Suprapubic skin (tissue), 4 donors: ENCODE results near the gene ATL2. TPM values are rescaled to one million over a fixed set of nuclear protein-coding genes. Genes with fewer than 3 reads are reported as not detected.
"Not testable (repeated sequence)": the region's sequence is repeated elsewhere in the genome, so short reads cannot be mapped to it uniquely, and the experiment has no call there.

Source experiments
- DNase-seq, 2 donors: peaks; one replicate each; pipeline ENCODE4 v3.0.0-alpha.2; 2019; ENCODE audit warnings: low spot score in 2 of 2
- H3K27ac ChIP-seq: fragments of 200-600 bp; sonication (generic); one replicate; pipeline ENCODE4 v1.5.1; 2019
- H3K27me3 ChIP-seq: fragments of 200-600 bp; sonication (generic); one replicate; pipeline ENCODE4 v1.5.1; 2019
- H3K36me3 ChIP-seq: fragments of 200-600 bp; sonication (generic); one replicate; pipeline ENCODE4 v1.5.1; 2019
- H3K4me1 ChIP-seq: fragments of 200-600 bp; sonication (generic); one replicate; pipeline ENCODE4 v1.5.1; 2019
- H3K4me3 ChIP-seq: fragments of 200-600 bp; sonication (generic); one replicate; pipeline ENCODE4 v1.5.1; 2019; ENCODE audit warnings: mild to moderate bottlenecking
- H3K9me3 ChIP-seq: fragments of 200-600 bp; sonication (generic); one replicate; pipeline ENCODE4 v1.5.1; 2019
- EP300 ChIP-seq: sonication (generic); formaldehyde crosslinking; IDR thresholded peaks from one replicate; pipeline ENCODE4 v1.6.1; 2017; ENCODE audit warnings: antibody characterized with exemption
- POLR2A ChIP-seq, 2 donors: fragments of 450-650 bp; IDR thresholded peaks; one replicate each; pipeline ENCODE4 v1.6.1; 2017; ENCODE audit warnings: antibody characterized with exemption in 2 of 2, mild to moderate bottlenecking in 2 of 2, moderate library complexity in 2 of 2
- POLR2AphosphoS5 ChIP-seq, 3 donors: sonication (generic); formaldehyde crosslinking; IDR thresholded peaks; one replicate each; pipeline ENCODE4 v1.6.1; 2017; ENCODE audit warnings: antibody characterized with exemption in 3 of 3
- WGBS: methylation state at CpG from one replicate; pipeline ENCODE4 v1.1.5; 2018; 5-methylcytosine and 5-hydroxymethylcytosine counted together
- total RNA-seq, 4 donors: library from RNA; depleted of rRNA; stranded (reverse); fragments of >200 nt; gene quantifications; one replicate each; pipeline ENCODE4 v1.1.0, GENCODE V29; 2016
- TF ChIP-seq, protein P1 (sequence below), 2 donors: fragments of 200-600 bp in 1 of 2; fragments of 450-650 bp in 1 of 2; sonication (generic) in 1 of 2; IDR thresholded peaks; one replicate each; pipeline ENCODE4 v1.5.1; 2016 to 2019; ENCODE audit warnings: antibody characterized with exemption in 2 of 2, mild to moderate bottlenecking in 1 of 2, moderate library complexity in 1 of 2

The ATL2 gene
- total RNA-seq, 4 donors from 2014 or later, result 144 to 230 (median 170) TPM

- DNase-seq, result no peak
- Histone ChIP-seq H3K27me3 (no peaks in the 10 kb centered on the region), H3K36me3 (no peaks in the 10 kb centered on the region), H3K27ac (no peak overlapping the region), H3K4me1 (peaks cover 4% of the 10 kb centered on the region), H3K9me3 (no peaks in the 10 kb centered on the region), H3K4me3 (no peak overlapping the region)
- 86% methylated on average over 4 of the region's 4 CpGs for WGBS
- TF ChIP-seq EP300 (no peak), POLR2A (IDR thresholded peaks at IDR 0.05) (no peak), POLR2AphosphoS5 (IDR thresholded peaks at IDR 0.05) (no peak)
- TF ChIP-seq, protein P1, sequence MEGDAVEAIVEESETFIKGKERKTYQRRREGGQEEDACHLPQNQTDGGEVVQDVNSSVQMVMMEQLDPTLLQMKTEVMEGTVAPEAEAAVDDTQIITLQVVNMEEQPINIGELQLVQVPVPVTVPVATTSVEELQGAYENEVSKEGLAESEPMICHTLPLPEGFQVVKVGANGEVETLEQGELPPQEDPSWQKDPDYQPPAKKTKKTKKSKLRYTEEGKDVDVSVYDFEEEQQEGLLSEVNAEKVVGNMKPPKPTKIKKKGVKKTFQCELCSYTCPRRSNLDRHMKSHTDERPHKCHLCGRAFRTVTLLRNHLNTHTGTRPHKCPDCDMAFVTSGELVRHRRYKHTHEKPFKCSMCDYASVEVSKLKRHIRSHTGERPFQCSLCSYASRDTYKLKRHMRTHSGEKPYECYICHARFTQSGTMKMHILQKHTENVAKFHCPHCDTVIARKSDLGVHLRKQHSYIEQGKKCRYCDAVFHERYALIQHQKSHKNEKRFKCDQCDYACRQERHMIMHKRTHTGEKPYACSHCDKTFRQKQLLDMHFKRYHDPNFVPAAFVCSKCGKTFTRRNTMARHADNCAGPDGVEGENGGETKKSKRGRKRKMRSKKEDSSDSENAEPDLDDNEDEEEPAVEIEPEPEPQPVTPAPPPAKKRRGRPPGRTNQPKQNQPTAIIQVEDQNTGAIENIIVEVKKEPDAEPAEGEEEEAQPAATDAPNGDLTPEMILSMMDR (IDR thresholded peaks at IDR 0.05), result no peak
These were observed 10.8 kb upstream of the ATL2 start for GRCh38 chr2:38387887-38388286.

DNA sequence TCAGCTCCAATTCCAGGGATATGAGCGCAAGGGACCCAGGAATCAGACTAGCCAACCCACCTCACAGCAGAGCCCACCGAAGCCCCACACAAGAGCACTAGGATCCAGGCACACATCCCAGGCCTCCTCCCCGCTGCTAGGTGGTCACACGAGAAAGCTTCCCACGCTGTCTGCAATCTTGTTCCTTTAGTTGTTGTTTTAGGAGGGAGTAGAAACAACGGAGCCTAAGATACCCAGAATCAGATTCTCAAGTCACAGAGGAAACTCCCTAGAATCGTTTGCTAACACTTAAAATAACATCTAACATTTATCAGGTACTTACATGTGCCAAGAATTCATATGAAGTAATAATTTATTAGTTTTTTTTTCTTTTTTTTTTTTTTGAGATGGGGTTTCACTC, 9.7 kb upstream of the ATL2 start:
- H3K27me3 ChIP-seq, result no peaks in the 10 kb centered on the region
- H3K4me3 ChIP-seq, result no peak overlapping the region
- TF ChIP-seq, protein P1 (IDR thresholded peaks at IDR 0.05), result no peak
- TF ChIP-seq POLR2A (IDR thresholded peaks at IDR 0.05) (no peak), EP300 (no peak), POLR2AphosphoS5 (IDR thresholded peaks at IDR 0.05) (no peak)
- no peaks in the 10 kb centered on the region for H3K9me3 ChIP-seq
- peaks cover 4% of the 10 kb centered on the region for H3K4me1 ChIP-seq
- DNase-seq, result no peak
- H3K36me3 ChIP-seq, result no peaks in the 10 kb centered on the region
- H3K27ac ChIP-seq, result no peak overlapping the region
- WGBS, result 71% methylated on average over 7 of the region's 7 CpGs

GRCh38 chr2:38386377-38386776, 9.3 kb upstream of the ATL2 start:
- DNase-seq, result no peak
- H3K4me3 ChIP-seq, result no peak overlapping the region
- peaks cover 8% of the 10 kb centered on the region for H3K4me1 ChIP-seq
- no peaks in the 10 kb centered on the region for H3K36me3 ChIP-seq
- WGBS, result 74% methylated on average over 2 of the region's 2 CpGs
- no peaks in the 10 kb centered on the region for H3K27me3 ChIP-seq
- no peaks in the 10 kb centered on the region for H3K9me3 ChIP-seq
- TF ChIP-seq, protein P1 (IDR thresholded peaks at IDR 0.05), result no peak
- TF ChIP-seq EP300, result no peak
- no peak for TF ChIP-seq POLR2AphosphoS5 (IDR thresholded peaks at IDR 0.05)
- no peak for TF ChIP-seq POLR2A (IDR thresholded peaks at IDR 0.05)
- H3K27ac ChIP-seq, result no peak overlapping the region

GRCh38 chr2:38384338-38384737, 7.3 kb upstream of the ATL2 start:
- no peak for TF ChIP-seq POLR2A (IDR thresholded peaks at IDR 0.05)
- TF ChIP-seq EP300, result no peak
- TF ChIP-seq, protein P1 (IDR thresholded peaks at IDR 0.05), result no peak
- TF ChIP-seq POLR2AphosphoS5 (IDR thresholded peaks at IDR 0.05), result no peak
- no peaks in the 10 kb centered on the region for H3K9me3 ChIP-seq
- H3K36me3 ChIP-seq, result no peaks in the 10 kb centered on the region
- no peak overlapping the region for H3K27ac ChIP-seq
- peaks cover 9% of the 10 kb centered on the region for H3K4me1 ChIP-seq
- no peaks in the 10 kb centered on the region for H3K27me3 ChIP-seq
- DNase-seq, result no peak
- 70% methylated on average over 3 of the region's 3 CpGs for WGBS
- no peak overlapping the region for H3K4me3 ChIP-seq

- H3K9me3 ChIP-seq, H3K4me3 ChIP-seq, H3K27me3 ChIP-seq, H3K4me1 ChIP-seq, DNase-seq, H3K36me3 ChIP-seq: not testable (repeated sequence)
- H3K27ac ChIP-seq, result peak overlapping the region; percentile 10
- WGBS, result 84% methylated on average over 6 of the region's 6 CpGs
These were observed 6.7 kb upstream of the ATL2 start for GRCh38 chr2:38383741-38384140.
